ENCODE results near the gene ABCA13. TPM values are rescaled to one million over a fixed set of nuclear protein-coding genes. Genes with fewer than 3 reads are reported as not detected.

ABCA13 gene
- total RNA-seq, 1 experiment from 2014 or later: not detected

DNA sequence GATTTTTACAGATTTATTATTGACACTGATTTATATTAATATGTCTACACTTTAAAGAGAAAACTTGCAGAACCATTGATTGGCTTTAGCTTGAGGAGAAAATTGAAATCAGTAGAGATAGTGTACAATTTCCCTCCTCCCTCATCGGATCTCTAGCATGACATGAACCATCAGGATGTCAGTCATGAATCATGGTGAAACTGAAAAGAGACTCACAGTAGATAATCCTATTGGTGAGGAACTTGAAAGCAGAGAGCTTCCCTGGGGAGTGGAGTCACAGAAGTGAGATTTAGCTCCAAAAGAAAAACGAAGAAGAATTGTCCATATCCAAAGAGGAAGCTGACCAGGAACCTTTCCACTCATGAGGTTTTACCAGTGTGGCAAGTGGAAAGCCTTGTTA lies 346.8 kb downstream of the ABCA13 start:
- no TSS peak for BruUV-seq (replicated peaks)
- POLR2A ChIA-PET: no interaction called here

More for the DNA sequence above, 346.8 kb downstream of the ABCA13 start:
- RAD21 ChIA-PET (ENCODE audit: low non-redundant PET in 1 of 2, low total read pairs in 2 of 2, uncharacterized antibody in 2 of 2, unreplicated experiment in 2 of 2): no interaction called here
- TF ChIP-seq TCF7L2 (IDR thresholded peaks at IDR 0.05; ENCODE audit: borderline replicate concordance, extremely low read depth, insufficient read depth, insufficient read length): no peak
- no peak for TF ChIP-seq CEBPB (IDR thresholded peaks at IDR 0.05; ENCODE audit: low read depth)
- TF ChIP-seq POLR2A (IDR thresholded peaks at IDR 0.05; ENCODE audit: borderline replicate concordance, extremely low read depth, insufficient read depth, insufficient read length): no peak
- TF ChIP-seq, protein P1, sequence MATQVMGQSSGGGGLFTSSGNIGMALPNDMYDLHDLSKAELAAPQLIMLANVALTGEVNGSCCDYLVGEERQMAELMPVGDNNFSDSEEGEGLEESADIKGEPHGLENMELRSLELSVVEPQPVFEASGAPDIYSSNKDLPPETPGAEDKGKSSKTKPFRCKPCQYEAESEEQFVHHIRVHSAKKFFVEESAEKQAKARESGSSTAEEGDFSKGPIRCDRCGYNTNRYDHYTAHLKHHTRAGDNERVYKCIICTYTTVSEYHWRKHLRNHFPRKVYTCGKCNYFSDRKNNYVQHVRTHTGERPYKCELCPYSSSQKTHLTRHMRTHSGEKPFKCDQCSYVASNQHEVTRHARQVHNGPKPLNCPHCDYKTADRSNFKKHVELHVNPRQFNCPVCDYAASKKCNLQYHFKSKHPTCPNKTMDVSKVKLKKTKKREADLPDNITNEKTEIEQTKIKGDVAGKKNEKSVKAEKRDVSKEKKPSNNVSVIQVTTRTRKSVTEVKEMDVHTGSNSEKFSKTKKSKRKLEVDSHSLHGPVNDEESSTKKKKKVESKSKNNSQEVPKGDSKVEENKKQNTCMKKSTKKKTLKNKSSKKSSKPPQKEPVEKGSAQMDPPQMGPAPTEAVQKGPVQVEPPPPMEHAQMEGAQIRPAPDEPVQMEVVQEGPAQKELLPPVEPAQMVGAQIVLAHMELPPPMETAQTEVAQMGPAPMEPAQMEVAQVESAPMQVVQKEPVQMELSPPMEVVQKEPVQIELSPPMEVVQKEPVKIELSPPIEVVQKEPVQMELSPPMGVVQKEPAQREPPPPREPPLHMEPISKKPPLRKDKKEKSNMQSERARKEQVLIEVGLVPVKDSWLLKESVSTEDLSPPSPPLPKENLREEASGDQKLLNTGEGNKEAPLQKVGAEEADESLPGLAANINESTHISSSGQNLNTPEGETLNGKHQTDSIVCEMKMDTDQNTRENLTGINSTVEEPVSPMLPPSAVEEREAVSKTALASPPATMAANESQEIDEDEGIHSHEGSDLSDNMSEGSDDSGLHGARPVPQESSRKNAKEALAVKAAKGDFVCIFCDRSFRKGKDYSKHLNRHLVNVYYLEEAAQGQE (IDR thresholded peaks at IDR 0.05; ENCODE audit: low read depth): no peak
- no peak for TF ChIP-seq EZH2 (IDR thresholded peaks at IDR 0.05)
- TF ChIP-seq JUND (IDR thresholded peaks at IDR 0.05): no peak
- no peak for TF ChIP-seq EZH2phosphoT487 (IDR thresholded peaks at IDR 0.05; ENCODE audit: borderline replicate concordance)
- TF ChIP-seq FOSL1 (IDR thresholded peaks at IDR 0.05; ENCODE audit: low read depth): no peak
- TF ChIP-seq ZFX (IDR thresholded peaks at IDR 0.05): no peak
- Histone ChIP-seq H3K4me2 (ENCODE audit: low read length) (no peak overlapping the region), H3K79me2 (ENCODE audit: insufficient read depth, low read length) (no peaks in the 10 kb centered on the region), H3K4me3 (replicated peaks in 1 of 2; ENCODE audit: low read depth in 1 of 2, low read length in 2 of 2) (no peak overlapping the region), H2AFZ (ENCODE audit: low read depth, low read length, poor library complexity, severe bottlenecking) (no peak overlapping the region), H3K9ac (ENCODE audit: low read length) (no peak overlapping the region), H3K9me3 (ENCODE audit: control insufficient read depth in 1 of 2, insufficient read depth in 1 of 2, low read depth in 1 of 2, low read length in 2 of 2) (peaks cover 0 to 25% of the 10 kb centered on the region in 2 experiments; a peak in 2 of 4 replicates), H3K27me3 (ENCODE audit: insufficient read depth, low read length) (no peaks in the 10 kb centered on the region), H3K36me3 (ENCODE audit: control insufficient read depth in 1 of 2, insufficient read depth in 2 of 2, low read length in 2 of 2) (no peaks in the 10 kb centered on the region), H3K9me2 (ENCODE audit: insufficient read depth) (no peaks in the 10 kb centered on the region), H3K27ac (ENCODE audit: low read depth, low read length) (no peak overlapping the region), H3K4me1 (ENCODE audit: control insufficient read depth in 1 of 2, insufficient read depth in 2 of 2, low read length in 2 of 2) (no peaks in the 10 kb centered on the region), H4K20me1 (ENCODE audit: insufficient read depth) (no peaks in the 10 kb centered on the region)
- CTCF ChIA-PET: no interaction called here
- intact Hi-C loops (cut with micrococcal nuclease): no loop called here
- ATAC-seq (no peak), DNase-seq (ENCODE audit: low read depth, low spot score) (no peak)
